OCI-LY3 (cell line): ENCODE results near the gene POLR2L.

Experiments used
- H2AFZ ChIP-seq: fragments of 200-600, 300-600 bp; shearing (Covaris generic); 2 replicates; pipeline ENCODE4 v1.6.0; 2014; ENCODE audit warnings: antibody characterized with exemption, low read depth, low read length
- H3K27ac ChIP-seq: fragments of 200-600, 300-600 bp; sonication (generic); 2 replicates; pipeline ENCODE4 v1.5.1; 2014; ENCODE audit warnings: mild to moderate bottlenecking, low read length, moderate library complexity, mixed read lengths
- H3K27me3 ChIP-seq: fragments of 200-600, 300-600 bp; sonication (generic); 2 replicates; pipeline ENCODE4 v1.6.1; 2014; ENCODE audit warnings: low read depth, low read length, mixed read lengths
- H3K36me3 ChIP-seq: fragments of 200-600, 300-600 bp; sonication (generic); replicated peaks from 2 replicates; pipeline ENCODE3; 2014; ENCODE audit warnings: low read depth, low read length, mixed read lengths
- H3K4me1 ChIP-seq: fragments of 300-600, 200-600 bp; sonication (generic); 2 replicates; pipeline ENCODE4 v1.6.1; 2014; ENCODE audit warnings: low read length, mixed read lengths
- H3K4me2 ChIP-seq: fragments of 200-600, 300-600 bp; sonication (generic); 2 replicates; pipeline ENCODE4 v1.6.1; 2014; ENCODE audit warnings: low read length, mixed read lengths
- H3K4me3 ChIP-seq: fragments of 300-600, 200-600 bp; sonication (generic); 2 replicates; pipeline ENCODE4 v1.5.1; 2014; ENCODE audit warnings: antibody characterized with exemption, mild to moderate bottlenecking, low read length, moderate library complexity
- H3K79me2 ChIP-seq: fragments of 300-600, 200-600 bp; shearing (Covaris generic); 2 replicates; pipeline ENCODE4 v1.6.1; 2014; ENCODE audit warnings: mild to moderate bottlenecking, low read length, mixed read lengths
- H3K9ac ChIP-seq: fragments of 300-600, 200-600 bp; shearing (Covaris generic); 2 replicates; pipeline ENCODE4 v1.6.0; 2014; ENCODE audit warnings: mild to moderate bottlenecking, low read length, moderate library complexity
- H3K9me3 ChIP-seq: fragments of 200-600, 300-600 bp; shearing (Covaris generic); 2 replicates; pipeline ENCODE4 v1.6.1; 2014; ENCODE audit warnings: low read length, mixed read lengths; ENCODE audit not compliant: insufficient read depth
- H4K20me1 ChIP-seq: fragments of 200-600, 300-600 bp; sonication (generic); 2 replicates; pipeline ENCODE4 v1.6.1; 2016; ENCODE audit warnings: low read length, mixed read lengths; ENCODE audit not compliant: insufficient read depth
- EZH2phosphoT487 ChIP-seq: fragments of 200-600 bp; shearing (Covaris generic); IDR thresholded peaks from 2 replicates; pipeline ENCODE4 v1.6.1; 2018; ENCODE audit warnings: antibody characterized with exemption, mixed run types, low read depth
- TF ChIP-seq, protein P1 (sequence below): fragments of 200-600, 300-600 bp; sonication (generic); IDR thresholded peaks from 2 replicates; pipeline ENCODE4 v1.5.1; 2014; ENCODE audit warnings: antibody characterized with exemption, low read length, low read depth

Gene POLR2L

DNA sequence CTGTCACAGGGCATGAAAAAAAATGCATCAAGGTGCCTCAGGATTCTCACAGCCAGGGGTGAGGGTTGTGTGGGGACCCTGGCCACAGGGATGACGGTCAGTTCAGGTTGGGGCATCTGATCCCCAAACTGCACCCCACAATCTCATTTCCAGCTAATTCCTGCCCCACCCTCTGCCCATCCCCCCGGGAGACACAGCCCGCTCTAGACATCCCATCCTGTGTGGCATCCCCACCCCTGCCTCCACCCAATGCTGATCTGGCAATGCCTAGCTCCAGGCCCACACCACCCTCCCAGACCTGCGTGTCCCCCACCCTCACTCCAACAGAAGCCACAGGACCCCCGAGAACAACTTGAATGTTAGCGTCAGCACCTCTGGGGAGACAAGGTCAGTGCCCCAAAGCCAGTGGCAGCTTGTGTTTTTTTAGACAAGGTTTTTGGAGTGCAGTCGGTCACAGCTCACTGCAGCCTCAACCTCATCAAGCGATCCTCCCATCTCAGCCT, 25.6 kb upstream of the POLR2L start:
- H3K36me3 ChIP-seq, result no peaks in the 10 kb centered on the region
- TF ChIP-seq, protein P1, sequence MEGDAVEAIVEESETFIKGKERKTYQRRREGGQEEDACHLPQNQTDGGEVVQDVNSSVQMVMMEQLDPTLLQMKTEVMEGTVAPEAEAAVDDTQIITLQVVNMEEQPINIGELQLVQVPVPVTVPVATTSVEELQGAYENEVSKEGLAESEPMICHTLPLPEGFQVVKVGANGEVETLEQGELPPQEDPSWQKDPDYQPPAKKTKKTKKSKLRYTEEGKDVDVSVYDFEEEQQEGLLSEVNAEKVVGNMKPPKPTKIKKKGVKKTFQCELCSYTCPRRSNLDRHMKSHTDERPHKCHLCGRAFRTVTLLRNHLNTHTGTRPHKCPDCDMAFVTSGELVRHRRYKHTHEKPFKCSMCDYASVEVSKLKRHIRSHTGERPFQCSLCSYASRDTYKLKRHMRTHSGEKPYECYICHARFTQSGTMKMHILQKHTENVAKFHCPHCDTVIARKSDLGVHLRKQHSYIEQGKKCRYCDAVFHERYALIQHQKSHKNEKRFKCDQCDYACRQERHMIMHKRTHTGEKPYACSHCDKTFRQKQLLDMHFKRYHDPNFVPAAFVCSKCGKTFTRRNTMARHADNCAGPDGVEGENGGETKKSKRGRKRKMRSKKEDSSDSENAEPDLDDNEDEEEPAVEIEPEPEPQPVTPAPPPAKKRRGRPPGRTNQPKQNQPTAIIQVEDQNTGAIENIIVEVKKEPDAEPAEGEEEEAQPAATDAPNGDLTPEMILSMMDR, result no peak
- TF ChIP-seq EZH2phosphoT487, result no peak

DNA sequence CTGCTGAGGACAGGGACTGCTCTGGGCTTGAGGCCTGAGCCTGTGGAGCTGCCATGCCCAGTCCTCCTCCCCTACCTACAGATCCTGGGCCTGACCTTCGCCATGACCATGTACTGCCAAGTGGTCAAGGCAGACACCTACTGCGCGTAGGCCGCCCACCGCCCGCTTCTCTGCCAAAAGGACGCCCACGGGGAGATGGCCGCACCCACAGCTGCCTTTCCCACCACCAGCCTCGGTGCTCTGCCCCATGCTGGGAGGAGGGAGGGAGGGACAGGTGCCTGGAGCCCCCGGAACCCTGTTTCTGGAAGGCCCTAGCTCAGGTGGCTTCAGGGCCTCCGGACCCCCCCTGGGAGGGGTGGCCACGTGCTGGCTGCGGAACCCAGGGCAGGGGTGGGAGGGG, 24.2 kb upstream of the POLR2L start:
- no peaks in the 10 kb centered on the region for H3K4me1 ChIP-seq
- no peak overlapping the region for H3K27ac ChIP-seq
- H3K79me2 ChIP-seq, result no peaks in the 10 kb centered on the region
- no peak overlapping the region for H2AFZ ChIP-seq
- H3K9ac ChIP-seq, result no peak overlapping the region
- H3K9me3 ChIP-seq, result no peaks in the 10 kb centered on the region
- H4K20me1 ChIP-seq, result no peaks in the 10 kb centered on the region
- no peak overlapping the region for H3K4me3 ChIP-seq
- no peaks in the 10 kb centered on the region for H3K36me3 ChIP-seq
- H3K27me3 ChIP-seq, result no peaks in the 10 kb centered on the region
- no peak overlapping the region for H3K4me2 ChIP-seq
- TF ChIP-seq, protein P1, result no peak
- TF ChIP-seq EZH2phosphoT487, result no peak

More for the DNA sequence above, 25.6 kb upstream of the POLR2L start:
- Histone ChIP-seq H3K27ac (no peak overlapping the region), H3K4me3 (no peak overlapping the region), H4K20me1 (peaks cover 3% of the 10 kb centered on the region; the same call in 1 of the 2 replicates), H3K4me1 (no peaks in the 10 kb centered on the region), H3K79me2 (no peaks in the 10 kb centered on the region), H3K4me2 (no peak overlapping the region), H3K9ac (no peak overlapping the region), H3K9me3 (no peaks in the 10 kb centered on the region), H3K27me3 (no peaks in the 10 kb centered on the region), H2AFZ (no peak overlapping the region)

DNA sequence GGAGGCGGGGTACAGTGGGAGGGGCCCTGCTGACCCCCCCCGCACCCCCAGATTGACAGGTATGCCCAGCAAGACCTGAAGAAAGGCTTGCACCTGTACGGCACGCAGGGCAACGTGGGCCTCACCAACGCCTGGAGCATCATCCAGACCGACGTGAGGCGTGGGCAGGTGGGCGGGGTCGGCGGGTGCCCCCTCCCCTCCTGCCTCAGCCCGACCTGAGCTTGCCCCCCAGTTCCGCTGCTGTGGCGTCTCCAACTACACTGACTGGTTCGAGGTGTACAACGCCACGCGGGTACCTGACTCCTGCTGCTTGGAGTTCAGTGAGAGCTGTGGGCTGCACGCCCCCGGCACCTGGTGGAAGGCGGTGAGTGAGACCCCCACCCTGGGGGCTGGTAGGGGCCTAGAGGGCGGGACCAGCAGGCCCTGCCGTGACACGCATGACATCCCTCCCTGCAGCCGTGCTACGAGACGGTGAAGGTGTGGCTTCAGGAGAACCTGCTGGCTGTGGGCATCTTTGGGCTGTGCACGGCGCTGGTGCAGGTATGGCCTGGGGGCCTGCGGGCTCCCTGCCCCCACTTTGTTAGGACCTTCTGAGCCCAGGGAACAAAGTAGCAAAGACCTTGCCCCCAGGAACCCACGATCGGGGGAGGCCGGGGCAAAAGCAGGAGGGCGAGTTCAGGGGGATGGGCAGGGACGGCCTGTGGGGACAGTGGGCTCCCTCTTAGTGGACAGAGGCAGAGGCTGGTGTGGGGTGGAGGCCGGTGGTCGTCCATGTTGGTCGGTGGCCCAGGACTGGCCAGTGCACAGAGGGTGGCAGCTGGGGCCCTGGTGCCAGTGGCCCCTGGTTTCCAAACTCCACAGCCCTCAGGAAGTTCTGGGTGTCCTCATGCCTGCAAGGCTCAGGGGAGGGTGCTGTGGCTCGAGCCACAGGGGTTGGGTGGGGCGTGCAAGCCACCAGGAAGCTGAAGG, 23.4 kb upstream of the POLR2L start:
- H2AFZ ChIP-seq, result no peak overlapping the region
- no peak for TF ChIP-seq EZH2phosphoT487
- TF ChIP-seq, protein P1, result no peak
- no peak overlapping the region for H3K27ac ChIP-seq
- H3K9me3 ChIP-seq, result no peaks in the 10 kb centered on the region
- no peak overlapping the region for H3K4me2 ChIP-seq
- H3K9ac ChIP-seq, result no peak overlapping the region
- H3K4me1 ChIP-seq, result no peaks in the 10 kb centered on the region
- no peaks in the 10 kb centered on the region for H3K36me3 ChIP-seq
- no peaks in the 10 kb centered on the region for H3K79me2 ChIP-seq
- no peak overlapping the region for H3K4me3 ChIP-seq
- no peaks in the 10 kb centered on the region for H4K20me1 ChIP-seq
- no peaks in the 10 kb centered on the region for H3K27me3 ChIP-seq

DNA sequence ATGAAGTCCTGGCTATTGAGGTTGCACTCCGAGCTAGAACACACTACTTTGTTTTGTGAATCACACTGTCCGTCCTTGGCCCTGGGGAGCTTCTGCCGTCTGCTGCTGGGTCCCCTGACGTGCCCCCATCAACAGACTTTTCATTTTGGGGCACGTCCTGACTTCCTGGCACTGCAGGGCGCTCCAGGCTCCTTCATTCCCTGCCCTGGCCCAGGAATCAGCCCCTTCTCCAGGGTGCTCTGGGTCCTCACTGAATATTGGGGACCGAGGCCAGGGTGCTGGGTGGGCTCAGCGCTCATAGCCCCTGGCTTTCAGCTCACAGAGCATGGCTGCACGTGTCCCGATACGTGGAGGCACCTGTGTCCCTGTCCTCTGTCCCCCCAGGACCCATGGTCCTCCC, 22.6 kb upstream of the POLR2L start:
- H3K9ac ChIP-seq, result no peak overlapping the region
- H3K4me2 ChIP-seq, result no peak overlapping the region
- no peaks in the 10 kb centered on the region for H3K9me3 ChIP-seq
- TF ChIP-seq, protein P1, result no peak
- TF ChIP-seq EZH2phosphoT487, result no peak
- no peak overlapping the region for H3K27ac ChIP-seq
- no peaks in the 10 kb centered on the region for H3K36me3 ChIP-seq
- H4K20me1 ChIP-seq, result no peaks in the 10 kb centered on the region
- H3K4me1 ChIP-seq, result no peaks in the 10 kb centered on the region
- H3K4me3 ChIP-seq, result no peak overlapping the region
- H3K27me3 ChIP-seq, result no peaks in the 10 kb centered on the region
- H2AFZ ChIP-seq, result no peak overlapping the region
- no peaks in the 10 kb centered on the region for H3K79me2 ChIP-seq
